HFFc6 (cell line): Measurements from ENCODE around the gene REM1. TPM values are rescaled to one million over a fixed set of nuclear protein-coding genes. Genes with fewer than 3 reads are reported as not detected.

Experiments
- DNase-seq: peaks from one replicate; pipeline ENCODE4 v3.0.0-alpha.2; 2018
- H3K27ac Mint-ChIP-seq: 2 replicates; pipeline ENCODE4 v1.8.0; 2020; ENCODE audit warnings: mild to moderate bottlenecking, mixed read lengths
- H3K27me3 Mint-ChIP-seq: 2 replicates; pipeline ENCODE4 v1.8.0; 2021; ENCODE audit warnings: mild to moderate bottlenecking, moderate library complexity, mixed read lengths; ENCODE audit not compliant: insufficient read depth
- H3K36me3 Mint-ChIP-seq: 2 replicates; pipeline ENCODE4 v1.8.0; 2021; ENCODE audit warnings: low read depth, mixed read lengths
- H3K4me1 Mint-ChIP-seq: 2 replicates; pipeline ENCODE4 v1.8.0; 2020; ENCODE audit warnings: low read depth, mixed read lengths
- H3K4me3 Mint-ChIP-seq: 2 replicates; pipeline ENCODE4 v1.8.0; 2020; ENCODE audit warnings: mild to moderate bottlenecking, moderate library complexity, mixed read lengths
- H3K9me3 Mint-ChIP-seq: 2 replicates; pipeline ENCODE4 v1.8.0; 2020; ENCODE audit warnings: mild to moderate bottlenecking, mixed read lengths
- CTCF ChIP-seq: fragments of 200-600 bp; sonication (generic); IDR thresholded peaks from 2 replicates; pipeline ENCODE4 v1.5.0; 2021; ENCODE audit warnings: antibody characterized with exemption, mild to moderate bottlenecking
- total RNA-seq, 6 experiments: library from RNA; stranded (reverse); fragmentation: NEBNext Ultra II Directional; extraction: Animal tissue kit (Norgen Biotek cat#: 25700); gene quantifications; 2 replicates in 1 of 6; 3 replicates in 5 of 6; pipeline ENCODE4 v1.2.3, GENCODE V29; 2021

The REM1 gene
- total RNA-seq, 6 experiments from 2014 or later: not detected

- peaks cover 29% of the 10 kb centered on the region for H3K27me3 Mint-ChIP-seq
- TF ChIP-seq CTCF: no peak
- no peaks in the 10 kb centered on the region for H3K36me3 Mint-ChIP-seq
- H3K9me3 Mint-ChIP-seq: peaks cover 5% of the 10 kb centered on the region; the same call in 1 of the 2 replicates
- no peak for DNase-seq
- 0 out of 2 replicates have a peak, but pooled peaks cover 6% of the 10 kb centered on the region for H3K4me1 Mint-ChIP-seq
- H3K4me3 Mint-ChIP-seq: no peak overlapping the region
- H3K27ac Mint-ChIP-seq: no peak overlapping the region
Measured at GRCh38 chr20:31472395-31473330, 2.4 kb upstream of the REM1 start.

- no peak for TF ChIP-seq CTCF
- no peak for DNase-seq
- Mint-ChIP-seq H3K4me1 (0 out of 2 replicates have a peak, but pooled peaks cover 6% of the 10 kb centered on the region), H3K27ac (no peak overlapping the region), H3K4me3 (no peak overlapping the region), H3K27me3 (peaks cover 25% of the 10 kb centered on the region), H3K36me3 (no peaks in the 10 kb centered on the region), H3K9me3 (peaks cover 5% of the 10 kb centered on the region; the same call in 1 of the 2 replicates)
Measured at GRCh38 chr20:31473331-31474096, 1.6 kb upstream of the REM1 start.

- peaks cover 5% of the 10 kb centered on the region; the same call in 1 of the 2 replicates for H3K9me3 Mint-ChIP-seq
- H3K27ac Mint-ChIP-seq: no peak overlapping the region
- no peak overlapping the region for H3K4me3 Mint-ChIP-seq
- no peaks in the 10 kb centered on the region for H3K36me3 Mint-ChIP-seq
- no peak for DNase-seq
- peaks cover 25% of the 10 kb centered on the region for H3K27me3 Mint-ChIP-seq
- 0 out of 2 replicates have a peak, but pooled peaks cover 6% of the 10 kb centered on the region for H3K4me1 Mint-ChIP-seq
- TF ChIP-seq CTCF: no peak
Measured at GRCh38 chr20:31474097-31474436, 1.0 kb upstream of the REM1 start.

- Mint-ChIP-seq H3K4me3 (no peak overlapping the region), H3K27me3 (peaks cover 29% of the 10 kb centered on the region), H3K4me1 (0 out of 2 replicates have a peak, but pooled peaks cover 6% of the 10 kb centered on the region), H3K27ac (no peak overlapping the region), H3K9me3 (peaks cover 5% of the 10 kb centered on the region; the same call in 1 of the 2 replicates), H3K36me3 (no peaks in the 10 kb centered on the region)
- no peak for DNase-seq
- no peak for TF ChIP-seq CTCF
Measured at GRCh38 chr20:31475472-31476293, 595 bp downstream of the REM1 start.

GRCh38 chr20:31476294-31476585, 1.2 kb downstream of the REM1 start:
- Mint-ChIP-seq H3K36me3 (no peaks in the 10 kb centered on the region), H3K4me3 (no peak overlapping the region), H3K27ac (no peak overlapping the region), H3K4me1 (0 out of 2 replicates have a peak, but pooled peaks cover 6% of the 10 kb centered on the region), H3K27me3 (peaks cover 32% of the 10 kb centered on the region), H3K9me3 (peaks cover 5% of the 10 kb centered on the region; the same call in 1 of the 2 replicates)
- no peak for DNase-seq
- no peak for TF ChIP-seq CTCF
